ENCODE results near the gene AGAP6.
A peak's percentile ranks its signal among the peaks of the same experiment; 100 is the strongest.
"Not testable (repeated sequence)": the region's sequence is repeated elsewhere in the genome, so short reads cannot be mapped to it uniquely, and the experiment has no call there.

DNA sequence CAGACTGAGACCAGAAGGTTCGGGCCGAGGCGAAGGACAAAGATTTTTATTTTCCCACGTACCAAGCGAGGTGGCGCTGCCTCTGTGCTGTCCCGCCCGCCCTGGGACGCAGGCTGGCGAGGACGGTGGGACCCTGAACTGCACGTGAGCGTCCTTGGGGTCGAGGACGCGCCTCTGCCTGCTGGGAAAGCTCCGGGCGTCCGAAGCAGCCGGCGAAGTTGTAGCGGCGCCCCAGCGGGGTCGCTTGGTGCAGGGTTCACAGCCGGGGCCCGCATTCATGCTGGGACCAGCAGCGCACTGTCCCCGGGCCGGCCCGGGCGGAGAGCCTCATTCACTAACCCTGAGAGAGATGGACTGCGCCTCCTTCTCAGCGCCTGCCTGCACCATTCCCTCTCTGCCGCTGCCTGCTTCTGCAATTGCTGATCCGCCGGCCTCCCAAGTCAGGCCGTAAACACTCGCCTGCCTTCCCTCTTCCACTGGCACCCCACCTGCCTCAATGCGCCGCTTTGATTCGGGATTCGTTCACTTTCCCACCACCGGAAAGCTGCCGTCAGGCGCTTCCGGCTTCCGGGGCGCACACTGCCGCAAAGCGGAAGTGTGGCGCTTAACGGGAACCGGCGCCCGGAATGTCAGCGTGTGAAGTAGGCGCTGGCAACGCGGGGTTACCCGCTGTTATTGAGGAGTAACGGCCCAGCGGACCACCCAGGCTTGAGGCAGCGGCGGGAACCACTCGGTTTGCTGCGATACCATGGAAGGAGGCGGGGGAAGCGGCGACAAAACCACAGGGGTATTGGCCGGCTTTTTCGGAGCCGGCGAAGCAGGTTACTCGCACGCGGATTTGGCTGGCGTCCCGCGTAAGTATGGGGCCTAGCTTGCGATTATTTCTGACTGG is 46.5 kb upstream of the AGAP6 start, which contains the start of the genes PARG and TIMM23B:
- TF ChIP-seq, protein P1, sequence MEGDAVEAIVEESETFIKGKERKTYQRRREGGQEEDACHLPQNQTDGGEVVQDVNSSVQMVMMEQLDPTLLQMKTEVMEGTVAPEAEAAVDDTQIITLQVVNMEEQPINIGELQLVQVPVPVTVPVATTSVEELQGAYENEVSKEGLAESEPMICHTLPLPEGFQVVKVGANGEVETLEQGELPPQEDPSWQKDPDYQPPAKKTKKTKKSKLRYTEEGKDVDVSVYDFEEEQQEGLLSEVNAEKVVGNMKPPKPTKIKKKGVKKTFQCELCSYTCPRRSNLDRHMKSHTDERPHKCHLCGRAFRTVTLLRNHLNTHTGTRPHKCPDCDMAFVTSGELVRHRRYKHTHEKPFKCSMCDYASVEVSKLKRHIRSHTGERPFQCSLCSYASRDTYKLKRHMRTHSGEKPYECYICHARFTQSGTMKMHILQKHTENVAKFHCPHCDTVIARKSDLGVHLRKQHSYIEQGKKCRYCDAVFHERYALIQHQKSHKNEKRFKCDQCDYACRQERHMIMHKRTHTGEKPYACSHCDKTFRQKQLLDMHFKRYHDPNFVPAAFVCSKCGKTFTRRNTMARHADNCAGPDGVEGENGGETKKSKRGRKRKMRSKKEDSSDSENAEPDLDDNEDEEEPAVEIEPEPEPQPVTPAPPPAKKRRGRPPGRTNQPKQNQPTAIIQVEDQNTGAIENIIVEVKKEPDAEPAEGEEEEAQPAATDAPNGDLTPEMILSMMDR (IDR thresholded peaks at IDR 0.05), result peak in 1 of 5 experiments; percentile 5
- TF ChIP-seq EP300 (IDR thresholded peaks at IDR 0.05; ENCODE audit: low read depth), result not testable (repeated sequence)
- TF ChIP-seq POLR2A (IDR thresholded peaks at IDR 0.05), result peak; percentile 47
